ENCODE results near the gene C19orf85.
"Not testable (repeated sequence)": the region's sequence is repeated elsewhere in the genome, so short reads cannot be mapped to it uniquely, and the experiment has no call there.

C19orf85 gene

DNA sequence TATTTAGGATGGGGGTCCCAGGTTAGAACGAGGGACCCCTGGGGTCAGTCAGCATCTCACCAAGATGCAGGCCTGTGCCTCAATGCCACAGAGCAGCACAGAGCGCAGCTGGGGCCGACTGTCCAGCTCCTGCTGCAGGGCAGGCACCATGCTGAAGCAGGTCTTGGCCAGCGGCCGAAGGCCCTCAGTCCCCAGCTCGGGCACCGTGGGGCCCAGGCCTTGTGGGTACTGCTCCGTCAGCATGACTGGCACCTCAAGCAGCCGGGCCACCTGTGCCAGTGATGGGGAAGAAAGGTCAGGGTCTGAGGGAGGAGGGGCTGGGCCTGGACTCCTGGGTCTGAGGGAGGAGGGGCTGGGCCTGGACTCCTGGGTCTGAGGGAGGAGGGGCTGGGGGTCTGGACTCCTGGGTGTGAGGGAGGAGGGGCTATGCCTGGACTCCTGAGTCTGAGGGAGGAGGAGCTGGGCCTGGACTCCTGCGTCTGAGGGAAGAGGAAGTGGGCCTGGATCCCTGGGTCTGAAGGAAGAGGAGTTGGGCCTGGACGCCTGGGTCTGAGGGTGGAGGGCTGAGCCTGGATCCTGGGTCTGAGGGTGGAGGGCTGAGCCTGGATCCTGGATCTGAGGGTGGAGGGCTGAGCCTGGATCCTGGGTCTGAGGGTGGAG lies 8.8 kb downstream of the C19orf85 start:
- DNase-seq: no peak

DNA sequence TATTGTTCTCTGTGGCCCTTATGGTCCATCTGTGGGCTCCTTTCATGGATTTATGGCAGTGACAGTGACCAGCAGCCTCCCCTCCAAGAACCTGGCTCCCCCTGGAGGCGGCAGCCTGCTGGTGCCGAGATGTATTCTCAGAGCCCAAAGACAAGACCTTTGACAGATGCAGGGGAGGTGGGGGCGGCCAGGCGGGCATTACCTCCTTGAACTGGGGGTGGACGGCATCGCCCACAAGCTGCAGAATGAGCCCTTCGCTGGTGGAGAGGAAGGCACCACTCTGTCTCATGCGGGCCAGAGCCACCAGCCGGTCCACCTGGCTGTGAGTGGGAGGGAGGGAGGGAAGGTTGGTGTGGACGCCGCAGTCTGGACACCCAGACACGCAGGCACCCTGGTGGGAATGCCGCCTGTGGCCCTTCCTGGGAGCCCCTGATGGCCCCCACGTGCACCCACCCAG lies 9.7 kb downstream of the C19orf85 start:
- DNase-seq: no peak

DNA sequence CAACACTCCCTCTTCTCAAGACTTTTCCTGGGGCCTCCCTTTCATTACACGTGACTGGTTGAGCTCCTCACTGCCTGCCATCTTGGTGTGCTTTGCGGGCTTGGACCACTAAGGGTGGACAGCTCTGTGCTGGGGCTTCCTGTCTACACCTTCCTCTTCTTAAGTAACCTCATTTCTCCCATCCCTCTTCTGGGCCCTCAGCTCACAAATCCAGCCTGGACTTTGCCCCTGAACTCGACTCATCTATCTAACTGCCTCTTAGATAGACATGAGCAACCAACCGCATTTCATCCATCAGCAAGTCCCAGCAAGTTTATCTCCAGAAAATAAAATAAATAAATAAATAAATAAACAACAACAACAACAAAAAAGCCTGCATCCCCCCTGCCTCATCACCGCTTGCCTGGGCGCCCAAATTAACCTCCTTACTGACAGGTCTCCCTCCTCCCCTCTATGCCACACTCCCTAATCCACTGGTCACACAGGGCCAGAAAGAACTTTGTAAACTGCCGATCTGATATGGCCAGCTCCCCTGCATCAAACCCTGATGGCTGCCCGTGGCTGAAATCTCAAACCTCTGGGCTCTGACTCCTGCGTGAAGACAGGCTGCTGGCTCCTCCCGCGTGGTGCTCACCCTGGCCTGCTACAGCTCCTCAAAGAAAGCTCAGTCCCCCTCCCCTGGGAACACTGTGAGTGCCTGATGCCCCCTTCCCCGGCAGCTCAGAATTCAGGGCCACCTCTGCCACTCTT lies 10.9 kb downstream of the C19orf85 start:
- no peak for DNase-seq

DNA sequence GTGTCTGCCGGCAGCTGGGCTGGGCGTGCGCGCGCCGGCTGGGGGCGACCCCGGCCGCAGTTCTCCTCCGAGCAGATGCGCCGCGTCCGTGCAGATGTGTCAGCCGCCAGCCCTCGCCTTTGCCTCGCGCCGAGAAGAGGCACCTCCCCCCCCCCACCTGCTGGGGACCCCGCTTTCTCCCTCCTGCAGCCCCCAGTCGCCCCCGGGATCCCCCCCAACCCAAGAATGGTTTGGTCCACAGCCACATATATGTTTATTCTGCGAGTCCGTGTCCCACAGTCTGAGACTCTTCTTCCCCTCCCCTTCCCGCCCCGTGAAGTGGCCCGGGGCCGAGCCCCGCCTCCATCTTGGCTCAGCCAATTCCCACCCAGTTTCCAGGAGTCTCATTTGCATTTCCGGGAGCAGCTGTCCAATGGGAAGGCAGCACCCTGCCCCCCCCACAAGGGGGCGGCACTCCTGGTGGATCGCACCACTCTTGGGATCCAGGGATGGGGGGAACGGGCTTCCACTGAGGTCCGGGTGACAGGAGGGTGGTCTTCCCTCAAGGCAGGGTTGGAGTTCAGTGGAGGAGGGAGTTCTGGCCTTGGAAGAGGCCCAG lies 11.7 kb downstream of the C19orf85 start:
- peak; percentile 81 for DNase-seq

DNA sequence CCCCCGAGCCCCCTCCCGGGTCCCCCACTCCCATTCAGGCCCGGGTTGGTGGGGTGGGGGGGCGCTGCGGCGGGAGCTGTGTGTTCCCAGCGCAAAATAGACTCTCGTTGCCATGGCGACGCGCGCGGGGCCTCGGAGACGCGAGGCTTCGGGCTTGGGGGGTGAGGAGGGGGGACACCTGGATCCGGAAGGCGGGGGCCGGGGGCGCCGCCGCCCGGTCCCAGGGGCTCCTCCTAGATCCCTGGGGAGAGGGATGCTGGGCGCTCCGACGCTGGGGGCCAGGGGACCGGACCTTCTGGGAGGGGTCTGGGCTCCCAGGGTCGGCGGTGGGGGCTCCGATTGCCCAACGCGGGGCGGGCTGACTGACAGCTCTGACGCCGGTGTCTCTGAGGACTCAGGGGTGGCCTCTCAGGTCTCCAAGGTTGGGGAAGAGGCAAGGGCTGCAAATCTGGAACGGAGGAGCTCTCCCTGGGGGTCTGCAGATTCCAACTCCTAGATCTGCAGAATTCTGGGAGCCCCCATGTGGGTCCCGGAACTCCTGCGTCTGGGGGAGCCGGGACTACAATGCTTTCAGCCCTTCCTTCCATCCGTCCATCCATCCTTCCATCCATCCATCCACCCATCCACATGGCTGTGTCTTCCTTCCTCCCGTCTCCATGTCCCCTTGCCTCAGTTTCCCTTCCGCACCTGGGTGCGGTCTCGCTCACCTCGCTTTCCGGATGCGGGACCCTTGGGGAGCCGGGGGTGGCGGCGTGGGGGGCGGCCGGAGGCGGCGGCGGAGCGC lies 12.4 kb downstream of the C19orf85 start:
- DNase-seq: no peak

DNA sequence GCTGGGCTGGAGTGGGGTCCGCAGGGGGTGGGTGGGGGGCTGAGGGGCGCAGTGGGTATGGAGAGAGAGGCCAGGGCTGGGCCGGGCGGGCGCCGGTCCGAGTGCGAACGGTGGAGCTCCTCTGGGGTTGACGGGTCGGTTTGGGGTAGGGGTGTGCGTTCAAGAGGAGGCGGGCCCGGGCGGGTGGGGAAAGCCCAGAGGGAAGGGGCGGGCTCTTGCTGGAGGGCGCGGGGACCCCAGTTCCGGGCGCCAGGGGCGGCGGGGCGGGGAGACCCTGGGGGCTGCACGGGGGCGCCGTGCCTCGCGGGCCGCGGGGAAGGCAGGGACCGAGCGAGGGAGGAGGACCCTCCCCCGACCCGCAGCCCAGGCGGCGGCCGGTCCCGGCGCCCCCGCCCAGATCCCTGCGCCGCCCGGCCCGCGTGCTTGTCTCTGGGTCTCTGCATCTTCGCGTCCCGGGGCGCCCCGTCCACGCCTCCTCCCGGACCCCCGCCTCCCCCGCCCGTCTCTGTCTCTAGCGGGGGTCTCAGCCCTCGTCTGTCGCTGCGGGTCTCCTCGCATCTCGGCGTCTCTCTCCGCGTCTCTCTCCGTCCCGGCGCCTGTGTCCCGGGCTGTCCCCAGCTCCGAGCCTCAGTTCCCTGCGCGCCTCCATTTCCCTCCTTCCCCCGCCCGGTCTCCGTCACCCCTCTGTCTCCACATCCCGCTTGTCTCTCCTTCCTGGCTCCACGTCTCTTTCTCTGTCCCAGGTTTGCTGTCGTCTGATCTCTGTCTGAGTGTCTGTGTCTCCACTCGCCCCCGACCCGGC lies 13.2 kb downstream of the C19orf85 start:
- DNase-seq: no peak

DNA sequence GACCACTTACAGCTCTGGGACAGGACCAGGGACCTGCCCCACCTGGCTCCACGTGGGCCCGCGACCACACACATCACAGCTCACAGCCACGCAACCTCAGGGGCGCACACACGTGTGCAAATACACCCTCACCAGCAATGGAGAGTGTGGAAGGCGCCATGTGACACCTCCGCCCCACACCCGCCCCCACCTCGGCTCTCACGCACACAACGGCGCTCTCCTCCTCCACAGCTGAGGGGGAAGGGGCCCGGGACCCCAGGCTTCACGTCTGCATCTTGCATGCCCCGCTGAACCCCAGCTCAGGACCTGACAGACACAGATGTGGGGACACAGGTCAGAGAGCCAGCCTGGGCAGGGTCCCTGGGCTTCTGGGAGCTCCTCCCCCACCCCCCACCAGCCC lies 15.1 kb downstream of the C19orf85 start:
- DNase-seq: no peak

DNA sequence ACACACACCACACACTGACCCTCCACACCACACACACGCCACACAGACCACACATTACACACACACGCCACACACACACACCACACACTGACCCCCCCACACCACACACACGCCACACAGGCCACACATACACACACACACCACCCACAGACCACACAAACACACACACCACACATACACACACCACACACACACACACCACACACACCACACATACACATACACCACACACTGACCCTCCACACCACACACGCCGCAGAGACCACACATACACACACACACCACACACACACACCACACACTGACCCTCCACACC lies 16.4 kb downstream of the C19orf85 start:
- DNase-seq: not testable (repeated sequence)

DNA sequence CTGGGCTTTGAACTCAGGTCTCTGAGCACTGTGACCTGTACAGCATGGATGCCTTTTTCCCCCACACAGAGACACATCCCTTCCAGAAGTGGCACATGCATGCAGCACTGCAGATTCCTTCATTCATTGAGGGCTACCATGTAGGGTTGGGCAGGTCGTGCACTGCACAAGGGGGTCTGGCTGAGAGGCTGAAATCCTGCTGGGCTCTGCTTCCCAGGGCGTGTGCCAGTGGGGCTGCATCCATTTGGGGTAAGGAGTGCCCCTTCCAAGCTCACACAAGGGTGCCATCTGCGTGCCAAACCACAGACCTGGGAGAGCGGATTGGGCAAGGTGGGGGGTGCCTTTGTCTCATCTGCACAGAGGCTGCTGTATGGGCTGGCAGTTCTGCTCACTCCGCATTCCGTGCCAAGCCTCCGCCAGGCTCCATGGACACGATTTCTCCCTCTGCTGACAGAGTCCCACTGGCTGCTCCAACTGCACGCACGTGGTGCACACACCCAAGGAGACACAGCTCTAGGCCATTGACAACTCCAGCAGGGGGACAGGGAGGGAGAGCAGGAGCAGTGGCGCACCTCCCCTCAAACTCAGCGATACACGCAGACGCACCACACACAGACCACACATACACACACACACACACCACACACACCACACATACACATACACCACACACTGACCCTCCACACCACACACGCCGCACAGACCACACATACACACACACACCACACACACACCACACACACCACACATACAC lies 17.0 kb downstream of the C19orf85 start:
- peak; percentile 29 for DNase-seq

DNA sequence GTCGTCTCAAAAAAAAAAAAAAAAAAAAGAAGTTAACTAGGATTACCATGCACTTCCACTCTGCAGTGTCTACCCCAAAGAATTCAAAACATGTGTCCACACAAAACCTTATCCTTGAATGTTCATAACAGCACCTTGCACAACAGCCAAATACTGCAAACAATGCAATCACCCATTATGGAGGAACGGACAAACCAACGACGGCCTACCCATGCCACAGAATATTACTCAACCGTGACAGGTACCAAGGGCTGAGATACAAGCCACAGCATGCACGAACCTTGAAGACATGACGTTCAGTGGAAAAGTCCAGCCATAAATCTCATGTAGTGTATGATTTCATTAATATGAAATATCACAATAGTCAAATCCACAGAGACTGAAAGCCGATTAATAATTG lies 18.5 kb downstream of the C19orf85 start:
- no peak for DNase-seq

DNA sequence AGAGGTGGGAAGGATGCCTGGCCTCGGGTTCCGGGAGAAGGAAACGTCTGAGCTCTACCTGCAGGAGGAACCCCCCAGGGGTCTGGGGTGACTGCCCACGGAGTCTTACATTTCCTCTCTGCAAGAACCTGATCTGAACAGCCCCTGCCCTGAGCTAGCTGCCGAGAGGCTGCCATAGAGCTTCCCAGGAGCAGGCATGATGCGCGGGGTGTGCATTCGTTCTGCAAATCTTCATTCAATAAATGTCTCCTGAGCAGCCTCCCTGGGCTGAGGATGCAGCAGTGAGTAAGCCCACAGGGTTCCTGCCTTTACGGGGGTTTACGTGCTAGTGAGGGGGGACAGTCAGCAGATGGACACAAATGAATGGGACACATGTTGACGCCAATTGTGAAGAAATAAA lies 19.9 kb downstream of the C19orf85 start:
- DNase-seq: no peak

DNA sequence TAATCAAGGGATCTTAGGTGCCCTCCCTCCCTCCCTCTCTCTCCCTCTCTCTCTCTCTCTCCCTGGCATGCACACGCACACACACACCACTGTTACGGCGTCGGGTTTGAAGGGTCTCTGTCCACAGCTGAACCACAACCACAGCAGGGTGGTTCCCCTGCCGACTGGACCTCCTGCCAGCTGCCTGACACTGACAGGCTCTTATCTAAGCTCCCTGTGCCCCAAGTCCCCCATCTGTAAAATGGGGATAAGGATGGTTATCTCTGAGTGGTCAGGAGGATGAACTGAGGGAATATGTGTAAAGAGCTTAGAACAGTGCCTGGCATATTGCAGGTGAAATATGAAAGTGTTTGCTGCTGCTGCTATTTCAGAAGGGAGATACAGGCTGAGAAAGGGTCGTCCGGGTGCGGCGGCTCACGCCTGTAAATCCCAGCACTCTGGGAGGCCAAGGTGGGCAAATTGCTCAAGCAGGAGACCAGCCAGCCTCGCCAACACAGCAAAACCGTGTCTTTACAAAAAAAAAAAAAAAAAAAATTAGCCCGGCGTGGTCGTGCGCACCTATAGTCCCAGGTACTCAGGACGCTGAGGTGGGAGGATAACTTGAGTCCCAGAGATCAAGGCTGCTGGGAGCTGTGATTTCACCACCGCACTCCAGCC lies 20.6 kb downstream of the C19orf85 start:
- no peak for DNase-seq

DNA sequence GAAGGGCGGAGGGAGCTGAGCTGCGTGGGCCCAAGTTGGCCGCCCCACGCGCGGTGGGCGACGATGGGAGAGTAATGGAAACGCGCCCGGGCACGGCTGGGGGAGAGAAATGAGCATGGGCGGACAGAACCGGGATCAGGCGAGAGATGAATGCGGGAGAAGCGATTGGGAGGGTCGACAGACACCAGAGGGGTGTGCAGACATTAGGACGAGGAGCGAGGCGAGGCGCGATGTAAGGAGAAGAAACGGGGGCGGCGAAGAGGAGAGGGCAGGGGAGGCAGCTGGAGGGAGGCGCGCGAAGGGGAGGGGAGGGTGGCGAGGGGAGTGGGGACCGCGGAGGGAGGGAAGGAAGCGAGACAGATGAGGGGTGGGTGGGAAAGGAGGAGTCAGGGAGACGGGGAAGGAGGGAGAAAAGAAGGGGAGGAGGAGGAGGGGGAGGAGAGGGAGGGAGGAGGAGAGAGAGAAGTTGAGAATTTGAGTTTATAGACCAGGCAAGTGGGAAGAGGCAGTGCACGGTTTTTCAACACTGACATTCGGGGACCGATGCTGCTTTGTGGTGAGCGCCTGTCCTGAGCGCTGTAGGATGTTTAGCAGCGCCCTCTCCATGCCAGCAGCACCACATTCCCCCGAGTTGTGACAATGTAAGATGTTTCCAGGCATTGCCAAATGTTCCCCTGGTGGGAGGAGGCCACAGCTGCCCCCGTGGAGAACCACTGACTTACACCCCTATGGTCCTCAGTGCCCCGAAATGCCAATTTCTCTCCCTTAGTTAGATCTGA lies 21.3 kb downstream of the C19orf85 start, which contains the start of gene SHISA7:
TSS of gene SHISA7 (minus strand) at position 256 of the 779 bp plus-strand sequence. CDS start 437 bp downstream, outside the sequence.
- DNase-seq: no peak

DNA sequence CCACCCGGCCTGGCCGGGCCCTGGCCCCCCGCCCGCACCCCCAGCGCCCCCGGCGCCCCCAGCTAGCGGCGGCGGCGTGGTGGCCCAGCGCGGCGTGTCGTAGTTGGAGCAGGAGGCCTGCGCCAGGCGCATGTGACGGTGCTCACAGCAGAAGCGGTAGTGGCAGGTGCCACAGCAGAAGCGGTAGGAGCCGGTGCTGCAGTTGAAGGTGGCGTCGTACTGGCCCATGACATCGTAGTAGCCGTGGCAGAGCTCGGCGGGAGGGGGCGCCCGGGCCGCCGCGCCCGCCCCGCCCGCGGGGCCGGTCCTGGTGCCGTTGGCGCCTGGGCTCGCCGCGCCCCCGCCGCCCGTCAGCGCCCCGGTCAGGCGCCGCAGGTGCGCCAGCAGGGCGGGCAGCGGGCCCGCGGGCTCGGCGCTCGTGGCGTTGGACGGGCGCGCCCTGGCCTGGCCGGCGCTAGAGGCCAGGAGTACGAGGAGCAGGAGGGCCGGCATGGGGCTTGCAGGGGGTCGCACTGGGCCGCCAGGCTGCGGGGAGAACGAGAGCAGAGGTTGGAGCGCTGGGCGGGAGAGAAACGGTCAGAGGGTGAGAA lies 22.1 kb downstream of the C19orf85 start:
- no peak for DNase-seq

DNA sequence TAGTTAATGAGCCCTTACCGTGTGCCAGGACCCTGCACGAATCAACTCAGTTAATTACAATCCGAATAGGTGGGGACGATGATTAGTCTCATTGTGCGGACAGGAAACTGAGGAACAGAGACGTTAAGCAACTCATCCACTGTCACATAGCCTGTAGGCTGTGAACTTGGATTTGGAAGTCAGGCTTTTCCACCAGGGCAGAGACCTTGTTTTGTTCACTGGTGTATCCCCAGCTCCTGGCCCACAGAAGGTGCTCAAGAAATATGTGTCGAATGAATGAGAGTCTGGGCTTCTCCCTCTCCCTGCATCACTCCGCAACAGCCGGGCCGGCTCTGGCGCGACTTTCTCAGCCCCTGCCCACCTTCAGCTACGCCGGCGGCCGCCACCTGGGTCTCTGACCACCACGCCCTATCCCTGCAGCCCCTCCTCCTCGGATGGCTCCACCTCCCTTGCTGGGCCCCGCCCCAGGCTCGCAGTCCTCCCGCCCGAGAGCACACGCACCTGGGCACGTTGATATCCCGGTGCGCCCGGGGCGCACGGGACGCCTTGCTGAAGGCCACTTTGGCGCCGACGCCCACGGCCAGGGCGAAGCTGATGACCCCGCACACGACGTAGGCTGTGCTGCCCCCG lies 22.7 kb downstream of the C19orf85 start:
- DNase-seq: peak; percentile 32

DNA sequence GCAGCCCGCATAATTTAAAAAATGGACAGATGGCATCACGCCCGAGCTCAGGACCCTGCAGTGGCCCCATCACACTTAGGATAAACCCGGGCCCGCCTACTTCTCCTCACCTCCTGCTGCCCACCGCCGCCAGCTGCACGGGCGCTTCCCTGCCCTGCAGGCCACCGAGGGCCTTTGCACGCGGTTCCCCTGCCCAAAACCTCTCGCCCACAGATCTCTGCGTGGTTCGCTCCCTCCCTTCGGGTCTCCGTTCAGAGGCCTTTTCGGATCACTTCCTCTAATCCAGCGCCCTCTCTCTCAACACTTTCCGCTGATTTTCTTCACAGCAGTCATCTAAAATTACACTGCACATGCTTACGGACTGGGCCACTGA lies 23.2 kb downstream of the C19orf85 start:
- no peak for DNase-seq

DNA sequence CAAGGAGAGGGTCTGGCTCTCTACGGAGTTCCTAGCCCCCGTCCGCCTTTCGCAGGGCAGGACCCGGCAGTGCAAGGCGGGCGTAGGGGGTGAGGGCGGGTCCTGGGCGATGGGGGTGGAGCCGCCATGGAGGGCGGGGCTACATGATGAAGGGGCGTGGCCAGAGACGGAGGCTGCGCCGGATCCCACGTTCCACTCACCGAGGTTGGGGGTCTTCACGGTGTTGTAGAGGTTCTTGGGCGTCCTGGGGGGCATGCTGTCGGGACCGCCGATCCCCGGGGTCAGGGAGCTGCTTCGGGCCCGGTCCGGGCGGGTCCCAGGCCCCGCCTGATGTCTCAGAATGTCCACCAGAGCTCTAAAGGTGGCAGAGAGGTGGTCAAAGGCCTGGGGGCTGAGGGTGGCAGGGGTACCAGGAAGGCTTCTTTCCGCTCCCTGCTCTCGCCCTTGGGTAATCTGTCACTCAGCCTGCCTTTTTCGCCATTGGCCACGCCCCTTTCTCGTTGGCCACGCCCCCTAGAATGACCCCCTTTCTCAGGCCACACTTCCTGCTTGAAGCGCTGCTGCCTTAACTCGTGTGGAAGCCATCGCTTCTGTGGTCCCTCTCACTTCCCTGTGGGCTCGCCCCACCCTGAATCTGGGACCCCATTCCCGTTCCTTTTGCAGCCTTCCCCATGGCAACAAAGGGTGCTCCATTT lies 24.0 kb downstream of the C19orf85 start:
- peak; percentile 37 for DNase-seq

DNA sequence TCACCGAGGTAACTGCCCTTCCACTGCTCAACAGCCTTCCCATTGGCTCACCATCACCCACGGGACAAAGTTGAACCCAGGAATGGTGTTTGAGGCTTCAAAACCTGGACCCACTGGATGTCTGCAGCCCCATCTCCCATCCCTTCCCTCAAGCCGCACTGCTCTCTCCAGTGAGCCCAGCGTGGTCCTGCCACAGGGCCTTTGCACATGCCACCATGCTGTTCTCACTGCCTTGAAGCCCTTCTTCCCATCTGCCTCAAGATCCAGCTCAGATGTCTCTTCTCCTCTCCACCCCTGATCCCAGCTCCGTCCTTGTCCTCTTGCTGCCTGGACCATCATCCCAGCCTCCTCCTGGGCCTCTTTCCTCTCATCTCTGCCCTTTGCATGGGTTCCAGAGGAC lies 25.5 kb downstream of the C19orf85 start:
- no peak for DNase-seq

DNA sequence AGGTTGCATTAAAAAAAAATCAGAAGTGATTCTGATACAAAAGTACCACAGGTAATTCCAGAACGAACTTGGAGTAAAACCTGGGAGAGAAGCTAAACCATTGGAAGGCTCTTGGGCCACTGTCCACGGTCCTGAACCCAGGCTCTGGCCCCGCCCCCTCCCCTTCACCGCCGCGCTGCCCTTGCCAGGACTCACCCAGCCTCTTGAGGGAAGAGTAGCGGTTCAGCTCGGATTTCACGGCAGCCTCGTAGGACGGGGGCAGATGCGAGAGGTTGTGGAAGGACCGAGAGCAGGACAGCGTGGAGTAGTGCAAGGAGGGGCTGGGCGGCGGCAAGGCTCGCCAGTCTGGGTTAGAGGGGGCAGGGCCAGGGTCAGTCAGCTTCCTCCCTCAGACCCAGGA lies 27.1 kb downstream of the C19orf85 start:
- peak; percentile 16 for DNase-seq
